Measurements from ENCODE around the gene RPL12.
"Not testable (repeated sequence)": the region's sequence is repeated elsewhere in the genome, so short reads cannot be mapped to it uniquely, and the experiment has no call there.

Gene RPL12

DNA sequence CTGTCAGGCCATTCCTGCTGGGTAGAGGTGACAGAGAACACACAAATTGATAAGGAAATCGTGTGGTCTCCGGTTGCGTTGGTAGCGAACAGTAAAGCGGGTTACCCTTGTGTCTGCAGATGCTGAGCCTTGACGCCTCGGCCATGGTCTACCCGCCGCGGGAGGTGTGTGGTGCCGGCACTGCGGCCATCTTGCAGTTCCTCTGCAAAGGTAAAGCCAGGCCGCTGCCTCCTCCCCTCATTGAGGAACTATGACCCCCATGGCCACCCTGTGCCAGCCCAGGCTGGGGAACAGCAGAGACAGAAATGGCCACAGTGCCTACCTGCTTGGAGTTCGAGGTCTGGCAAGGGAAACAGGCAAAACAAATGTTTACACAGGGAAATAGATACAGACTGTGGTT is 16.4 kb upstream of the RPL12 start:
- DNase-seq (ENCODE audit: low read depth): no peak

DNA sequence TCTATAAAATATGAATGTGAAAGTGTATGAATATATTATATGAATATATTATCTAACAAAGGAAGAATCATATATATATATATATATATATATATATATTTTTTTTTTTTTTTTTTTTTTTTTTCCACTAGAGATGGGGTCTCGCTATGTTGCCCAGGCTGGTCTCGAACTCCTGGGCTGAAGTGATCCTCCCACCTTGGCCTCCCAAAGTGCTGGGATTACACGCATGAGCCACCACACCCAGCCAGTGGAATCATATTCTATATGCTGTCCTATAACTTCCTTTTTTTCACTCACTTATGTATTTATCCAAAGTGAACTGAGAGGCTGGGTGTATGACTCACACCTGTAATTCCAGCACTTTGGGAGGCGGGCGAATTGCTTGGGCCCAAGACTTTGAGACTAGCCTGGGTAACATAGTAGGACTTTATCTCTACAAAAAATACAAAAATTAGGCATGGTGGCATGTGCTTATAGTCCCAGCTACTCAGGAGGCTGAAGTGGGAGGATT is 15.3 kb upstream of the RPL12 start:
- not testable (repeated sequence) for DNase-seq (ENCODE audit: low read depth)

DNA sequence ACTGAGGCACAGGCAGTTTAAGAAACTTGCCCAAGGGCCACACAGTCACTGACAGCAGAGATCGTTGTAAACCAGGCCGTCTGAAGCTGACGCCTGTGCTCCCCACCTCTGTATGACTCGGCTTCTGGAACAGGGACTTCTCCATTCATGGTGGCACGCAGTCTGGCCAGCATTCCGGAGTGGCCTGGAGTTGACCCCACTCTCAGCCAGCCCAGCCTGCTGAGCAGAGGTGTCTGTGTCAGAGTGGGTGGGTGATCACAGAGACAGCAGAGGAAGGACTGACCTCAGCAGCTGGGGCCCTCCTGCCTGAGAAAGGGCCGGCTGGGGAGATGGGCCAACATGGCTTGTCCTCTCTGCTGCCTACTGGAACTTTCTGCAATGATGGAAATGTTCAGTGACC is 12.7 kb upstream of the RPL12 start:
- DNase-seq (ENCODE audit: low read depth): peak; percentile 41

DNA sequence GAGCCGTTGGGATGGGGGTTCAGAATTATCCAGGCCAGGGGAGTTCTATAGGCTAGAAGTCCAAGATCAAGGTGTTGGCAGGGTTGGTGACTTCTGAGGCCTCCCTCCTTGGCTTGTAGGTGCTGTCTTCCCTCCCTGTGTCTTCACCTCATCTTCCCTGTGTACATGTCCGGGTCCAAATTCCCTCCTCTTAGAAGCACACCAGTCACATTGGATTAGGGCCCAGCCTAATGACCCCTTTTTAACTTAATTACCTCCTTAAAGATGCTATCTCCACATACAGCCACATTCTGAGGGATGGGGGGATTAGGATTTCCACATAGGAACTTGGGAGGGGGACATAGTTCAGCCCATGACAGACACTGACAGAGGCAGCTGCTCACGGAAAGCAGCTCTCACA is 12.2 kb upstream of the RPL12 start:
- no peak for DNase-seq (ENCODE audit: low read depth)

DNA sequence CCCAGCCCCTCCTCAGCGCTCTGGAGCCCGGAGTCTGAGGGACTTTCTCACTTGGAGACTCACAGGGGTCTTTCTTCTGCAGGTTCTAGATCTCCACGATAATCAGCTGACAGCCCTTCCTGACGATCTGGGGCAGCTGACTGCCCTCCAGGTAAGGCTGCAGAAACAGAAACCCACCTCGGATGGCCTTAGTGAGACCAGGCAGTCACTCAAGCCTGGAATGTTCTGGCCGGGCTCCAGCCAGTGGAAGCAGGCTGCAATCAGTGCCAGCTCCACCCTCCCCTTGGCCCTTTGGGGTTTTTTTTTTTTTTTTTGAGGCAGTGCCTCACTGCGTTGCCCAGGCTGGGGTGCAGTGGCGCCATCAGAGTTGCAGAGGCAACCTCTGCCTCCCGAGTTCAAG is 7.7 kb upstream of the RPL12 start:
- DNase-seq (ENCODE audit: low read depth): no peak

DNA sequence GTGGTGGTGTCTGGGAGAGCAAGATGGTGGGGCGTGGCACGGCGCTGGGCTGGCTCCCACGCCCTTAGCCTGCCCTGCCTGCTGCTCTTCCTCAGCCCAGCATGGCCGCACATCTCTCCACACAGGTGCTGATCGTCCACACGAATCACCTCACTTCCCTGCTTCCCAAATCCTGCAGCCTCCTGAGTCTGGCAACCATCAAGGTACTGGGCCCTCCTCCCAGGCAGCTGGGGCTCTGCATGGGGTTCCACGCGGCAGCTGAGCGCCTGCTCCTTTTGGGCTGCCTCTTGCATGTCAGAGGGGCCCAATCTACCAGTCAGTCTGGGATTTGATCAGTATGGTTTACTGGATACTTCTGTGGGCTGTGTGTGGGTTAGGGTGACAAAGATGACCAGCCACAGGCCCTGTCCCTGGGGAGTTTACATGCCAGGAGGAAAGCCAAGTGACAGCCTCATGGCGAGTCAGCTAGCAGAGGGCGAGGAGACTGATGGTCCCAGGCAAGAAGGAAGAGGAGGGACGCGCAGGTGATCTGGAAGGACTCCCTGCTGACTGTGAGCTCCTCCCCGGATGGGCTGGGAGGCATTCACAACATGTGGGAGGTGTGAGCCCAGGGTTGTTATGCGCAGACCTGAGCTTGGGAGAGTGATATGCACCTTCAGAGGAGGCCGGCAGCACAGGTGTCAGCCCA is 6.1 kb upstream of the RPL12 start:
- no peak for DNase-seq (ENCODE audit: low read depth)

DNA sequence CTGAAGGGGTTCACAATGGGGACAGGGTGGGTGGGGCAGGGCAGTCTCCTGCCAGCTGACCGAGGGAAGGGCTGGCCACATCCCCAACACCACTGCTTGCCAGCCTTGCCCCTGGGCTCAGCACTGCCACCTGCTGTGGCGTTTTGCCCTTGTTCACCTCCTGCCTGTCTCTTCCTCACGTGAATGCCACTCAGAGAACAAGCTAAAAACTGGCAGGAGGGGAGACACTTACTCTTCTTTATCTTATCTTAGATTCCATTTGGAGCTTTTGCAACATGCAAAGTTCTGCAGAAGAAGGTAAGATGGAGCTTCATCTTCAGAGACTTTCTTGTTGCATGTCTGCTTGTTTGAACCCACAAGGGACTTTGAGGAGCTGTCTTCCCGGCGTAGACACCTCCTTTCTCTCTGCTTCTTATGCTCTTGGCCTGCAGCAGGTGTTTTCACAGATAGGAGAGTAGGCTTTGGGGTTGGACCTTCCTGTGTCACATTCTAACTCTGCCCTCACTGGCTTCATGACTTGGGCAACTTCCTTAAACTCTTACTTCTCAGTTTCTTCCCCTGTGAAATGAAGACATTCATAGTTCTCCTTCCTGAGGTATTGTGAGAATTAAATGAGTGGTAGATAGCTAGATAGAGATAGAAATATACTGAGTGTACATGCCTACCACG is 4.3 kb upstream of the RPL12 start:
- DNase-seq (ENCODE audit: low read depth): no peak

DNA sequence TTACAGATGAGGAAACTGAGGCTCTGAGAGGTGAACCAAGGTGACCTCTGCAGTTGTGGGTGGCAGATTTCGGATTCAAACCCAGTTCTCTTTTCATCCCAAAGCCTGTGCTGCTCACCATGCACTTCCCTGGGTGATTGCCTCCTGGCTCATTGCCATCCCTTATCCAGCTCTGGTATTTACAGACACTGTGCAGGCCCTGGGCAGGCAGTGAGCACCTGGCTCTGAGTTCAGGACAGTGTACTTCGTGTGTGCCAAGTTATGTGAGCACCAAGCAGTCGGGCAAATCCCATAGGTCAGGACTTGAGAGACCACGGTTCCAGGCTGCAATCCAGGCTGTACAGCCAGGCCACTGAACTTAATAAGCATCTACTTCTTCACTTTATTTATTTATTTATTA is 1.5 kb upstream of the RPL12 start:
- no peak for DNase-seq (ENCODE audit: low read depth)

DNA sequence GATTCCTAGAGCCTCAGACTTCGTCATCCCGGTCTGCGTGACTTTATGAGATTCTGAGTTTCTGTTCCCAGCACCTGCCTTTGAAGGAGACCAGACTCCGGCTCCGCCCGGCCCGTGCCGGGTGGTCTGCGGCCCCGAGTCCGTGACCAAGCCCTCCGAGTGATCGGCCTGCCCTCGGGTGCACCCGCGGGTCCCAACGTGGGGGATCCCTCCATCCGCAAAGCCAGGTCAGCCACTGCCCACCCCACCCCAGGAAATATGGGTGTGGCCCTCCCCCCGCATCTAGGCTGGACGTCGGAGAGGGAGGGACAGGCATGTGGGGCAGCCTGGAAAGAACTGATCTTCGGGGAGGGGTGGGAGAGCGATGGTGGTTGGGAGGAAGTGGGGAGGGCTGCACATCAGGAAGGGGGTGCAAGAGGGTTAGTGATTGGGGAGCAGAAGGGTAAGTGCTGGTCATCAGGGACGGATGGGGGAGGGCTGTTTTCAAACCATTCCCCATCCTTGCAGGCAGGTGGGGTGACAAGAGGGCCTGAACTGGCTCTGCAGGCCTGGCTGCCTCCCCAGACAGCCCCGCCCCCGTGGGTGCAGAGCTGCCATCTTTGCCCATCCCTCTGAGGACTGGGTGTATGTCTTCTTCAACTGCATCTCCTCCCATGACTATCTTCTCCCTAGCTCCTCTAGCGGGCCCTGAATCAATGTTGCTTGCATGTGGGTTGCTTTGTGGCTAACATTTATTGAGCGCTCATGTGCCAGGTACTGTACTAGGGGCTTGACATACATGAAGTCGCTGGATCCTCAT is 851 bp upstream of the RPL12 start:
- DNase-seq (ENCODE audit: low read depth): no peak

DNA sequence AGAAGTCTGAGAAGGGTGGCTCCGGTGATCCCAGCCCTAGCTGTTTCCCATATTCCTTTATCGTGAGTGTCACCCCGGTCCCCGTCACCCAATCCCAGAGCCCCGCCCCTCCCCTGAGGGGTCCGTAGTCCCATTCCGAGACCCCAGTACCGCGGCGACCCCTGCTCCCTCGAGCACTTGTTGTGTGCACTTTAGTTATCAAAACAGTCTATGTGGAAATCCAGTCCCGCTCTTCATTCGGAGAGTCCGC is 327 bp upstream of the RPL12 start:
- DNase-seq (ENCODE audit: low read depth): no peak

DNA sequence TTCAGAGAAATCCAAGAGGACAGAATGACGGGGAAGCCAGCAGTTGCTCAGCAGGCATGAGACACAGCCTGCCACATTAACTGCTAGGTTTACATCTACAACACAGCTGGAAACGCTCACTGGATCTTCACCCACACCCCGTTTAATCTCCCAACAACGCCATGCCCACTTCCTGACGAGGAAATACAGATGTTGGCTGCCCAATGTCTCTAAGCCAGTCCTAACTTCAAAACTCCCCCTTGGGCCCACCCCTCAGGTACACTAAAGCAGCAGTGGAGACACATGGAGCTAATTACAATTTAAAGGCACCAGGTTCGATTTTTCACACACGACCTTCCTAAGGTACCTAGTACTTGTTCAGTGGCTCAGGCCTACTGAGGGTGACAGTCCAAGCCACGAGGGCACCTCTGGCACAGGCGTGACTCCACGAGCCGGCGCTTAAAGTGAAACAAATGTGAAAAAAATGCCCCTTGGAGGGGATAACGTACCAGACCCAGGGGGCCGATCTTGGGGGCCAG is 904 bp downstream of the RPL12 start:
- no peak for DNase-seq (ENCODE audit: low read depth)

DNA sequence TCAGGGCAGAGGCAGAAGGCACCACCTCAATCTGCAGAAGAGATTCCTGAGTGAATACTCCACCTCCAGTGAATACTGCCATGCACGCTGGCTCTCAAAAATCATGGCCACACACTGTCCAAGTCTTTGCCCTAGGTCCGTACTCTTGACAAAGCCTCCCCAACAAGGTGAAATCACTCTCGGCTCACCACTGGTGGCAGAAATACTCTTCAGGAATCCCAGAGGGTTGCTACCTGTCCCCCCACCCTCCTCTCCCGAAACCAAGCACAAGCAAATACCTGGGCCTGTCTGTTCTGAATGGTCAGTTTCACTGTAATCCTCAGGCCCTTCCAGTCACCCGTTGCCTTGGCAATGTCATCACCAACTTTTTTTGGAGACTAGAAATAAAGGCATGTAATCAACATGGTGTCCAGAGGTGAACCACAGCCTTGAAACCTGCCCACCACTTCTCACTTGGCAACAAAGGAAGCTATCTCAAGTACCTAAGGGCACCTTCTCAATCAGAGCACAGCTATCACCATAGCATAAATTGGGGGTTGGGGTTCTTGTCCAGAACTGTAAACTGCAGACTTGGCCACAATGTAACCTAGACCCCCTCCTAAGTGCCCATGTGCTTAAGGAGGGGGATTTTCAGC is 1.8 kb downstream of the RPL12 start:
- DNase-seq (ENCODE audit: low read depth): no peak

DNA sequence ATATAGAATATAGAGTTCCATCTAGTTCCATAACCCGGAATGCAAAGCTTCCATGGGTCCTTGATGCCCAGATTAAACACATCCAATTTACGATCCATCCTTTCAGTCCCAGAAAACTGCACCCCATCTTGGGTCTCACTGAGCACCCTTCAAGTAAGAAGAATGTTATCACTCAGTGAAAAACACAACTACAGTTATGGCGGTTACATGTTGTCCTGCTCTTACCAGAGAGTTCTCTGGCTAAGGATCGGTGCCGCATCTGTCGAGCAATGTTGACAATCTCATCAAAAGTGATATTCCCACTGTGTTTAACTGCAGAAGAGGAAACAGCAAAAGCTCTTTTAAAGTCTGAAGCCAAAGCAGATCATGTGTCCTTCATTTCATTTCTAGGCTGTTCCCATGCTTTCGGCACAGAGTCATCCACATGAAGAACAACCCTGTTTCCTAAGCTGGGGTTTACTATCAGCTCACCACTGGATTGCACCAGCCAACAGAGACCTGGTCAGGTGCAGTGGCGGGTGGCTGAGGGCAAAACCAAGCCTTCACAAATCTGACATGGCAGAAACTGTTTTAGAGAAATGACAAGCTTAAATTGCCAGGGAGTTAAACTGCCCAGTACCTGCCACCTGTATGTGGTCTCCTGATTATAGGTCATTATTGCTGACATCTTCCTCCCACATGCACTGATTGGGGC is 2.9 kb downstream of the RPL12 start:
- DNase-seq (ENCODE audit: low read depth): no peak

DNA sequence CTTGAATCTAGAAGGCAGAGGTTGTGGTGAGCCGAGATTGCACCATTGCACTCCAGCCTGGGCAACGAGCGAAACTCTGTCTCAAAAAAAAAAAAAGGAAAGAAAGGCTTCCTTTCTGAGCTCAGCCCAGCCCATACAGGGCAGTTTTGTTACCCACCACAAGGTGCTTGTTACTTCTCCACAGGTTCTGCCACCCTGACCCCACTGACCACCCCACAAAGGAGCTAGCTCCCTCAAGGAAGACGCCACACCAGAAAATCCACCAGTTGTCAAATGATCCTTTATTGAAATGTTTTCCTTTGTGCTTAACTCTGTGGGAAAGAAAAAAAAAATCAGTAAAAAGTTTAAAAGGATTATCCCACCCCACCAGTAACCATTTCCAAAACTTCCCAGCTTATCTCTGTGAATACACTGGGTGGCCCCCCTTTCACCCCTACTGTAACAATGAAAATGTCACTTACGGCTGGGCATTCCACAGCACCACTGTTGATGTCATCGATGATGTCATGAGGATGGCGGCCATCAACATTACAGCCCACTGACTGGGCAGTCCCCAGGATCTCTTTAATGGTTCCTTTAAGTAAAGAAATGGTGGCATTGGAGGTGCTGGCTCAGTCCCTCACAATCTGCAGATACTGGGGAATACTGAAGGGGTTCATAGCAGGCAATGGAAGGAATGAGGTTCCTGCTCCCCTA is 3.6 kb downstream of the RPL12 start:
- DNase-seq (ENCODE audit: low read depth): no peak

DNA sequence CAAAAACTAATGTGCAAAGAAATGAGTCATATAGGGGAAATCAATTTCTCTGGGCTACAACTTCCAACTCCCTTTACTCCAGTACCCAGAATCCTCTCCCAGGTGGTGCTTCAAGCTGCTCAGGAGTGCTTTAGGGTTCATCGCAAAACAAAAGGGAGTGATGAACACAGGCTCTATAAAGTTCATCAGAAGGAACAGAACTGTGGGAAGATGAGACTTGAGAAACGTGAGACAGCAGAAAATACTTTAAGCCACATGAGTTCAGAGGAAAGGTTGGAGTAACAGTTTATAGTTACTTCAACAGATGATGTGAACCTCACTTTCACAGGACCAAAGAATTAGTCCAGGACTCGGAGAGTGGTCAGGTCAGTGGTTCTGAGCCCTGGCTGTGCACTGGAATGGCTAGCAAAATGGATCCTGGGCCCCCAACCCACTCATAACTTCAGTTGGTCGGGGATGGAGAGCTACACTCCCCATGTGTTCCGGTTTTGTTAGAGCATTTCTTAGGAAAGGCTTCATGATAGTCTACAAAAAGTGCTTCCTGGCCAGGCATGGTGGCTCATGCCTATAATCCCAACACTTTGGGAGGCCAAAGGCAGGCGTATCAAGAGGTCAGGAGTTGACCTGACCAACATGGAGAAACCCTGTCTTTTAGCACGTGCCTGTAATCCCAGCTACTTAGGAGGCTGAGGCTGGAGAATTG is 4.3 kb downstream of the RPL12 start:
- DNase-seq (ENCODE audit: low read depth): no peak

DNA sequence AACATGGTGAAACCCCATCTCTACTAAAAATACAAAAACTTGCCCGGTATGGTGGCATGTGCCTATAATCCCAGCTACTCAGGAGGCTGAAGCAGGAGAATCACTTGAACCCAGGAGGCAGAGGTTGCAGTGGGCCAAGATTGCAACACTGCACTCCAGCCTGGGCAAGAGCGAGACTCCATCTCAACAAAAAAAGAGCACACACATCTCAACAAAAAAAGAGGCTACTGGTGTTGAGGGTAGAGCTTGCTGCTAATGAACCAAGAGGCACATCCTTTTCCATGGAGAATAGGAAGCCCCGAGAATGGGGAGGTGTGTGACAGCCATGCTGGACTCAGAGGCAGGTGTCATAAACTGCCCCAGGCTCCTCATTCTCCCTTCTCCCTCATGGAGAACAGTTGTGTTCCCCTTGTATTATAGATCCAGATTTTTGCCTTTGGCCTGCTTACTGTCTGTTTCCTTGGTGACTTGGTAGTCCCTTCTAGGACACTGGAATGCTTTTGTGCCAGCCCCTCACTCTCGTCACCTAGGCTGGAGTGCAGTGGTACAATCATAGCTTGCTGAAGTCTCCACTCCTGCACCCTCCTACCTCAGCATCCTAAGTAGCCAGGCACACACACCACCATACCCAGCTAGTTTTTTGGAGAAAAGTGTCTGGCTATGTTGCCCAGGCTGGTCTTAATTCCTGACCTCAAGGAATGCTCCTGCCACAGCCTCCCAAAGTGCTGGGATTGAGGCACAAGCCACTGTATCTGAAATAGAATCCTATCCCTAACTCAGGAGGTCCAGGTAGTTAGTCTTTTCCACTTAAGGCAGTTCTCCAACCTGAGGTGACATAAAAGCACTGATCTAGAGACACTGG is 5.1 kb downstream of the RPL12 start:
- DNase-seq (ENCODE audit: low read depth): no peak

DNA sequence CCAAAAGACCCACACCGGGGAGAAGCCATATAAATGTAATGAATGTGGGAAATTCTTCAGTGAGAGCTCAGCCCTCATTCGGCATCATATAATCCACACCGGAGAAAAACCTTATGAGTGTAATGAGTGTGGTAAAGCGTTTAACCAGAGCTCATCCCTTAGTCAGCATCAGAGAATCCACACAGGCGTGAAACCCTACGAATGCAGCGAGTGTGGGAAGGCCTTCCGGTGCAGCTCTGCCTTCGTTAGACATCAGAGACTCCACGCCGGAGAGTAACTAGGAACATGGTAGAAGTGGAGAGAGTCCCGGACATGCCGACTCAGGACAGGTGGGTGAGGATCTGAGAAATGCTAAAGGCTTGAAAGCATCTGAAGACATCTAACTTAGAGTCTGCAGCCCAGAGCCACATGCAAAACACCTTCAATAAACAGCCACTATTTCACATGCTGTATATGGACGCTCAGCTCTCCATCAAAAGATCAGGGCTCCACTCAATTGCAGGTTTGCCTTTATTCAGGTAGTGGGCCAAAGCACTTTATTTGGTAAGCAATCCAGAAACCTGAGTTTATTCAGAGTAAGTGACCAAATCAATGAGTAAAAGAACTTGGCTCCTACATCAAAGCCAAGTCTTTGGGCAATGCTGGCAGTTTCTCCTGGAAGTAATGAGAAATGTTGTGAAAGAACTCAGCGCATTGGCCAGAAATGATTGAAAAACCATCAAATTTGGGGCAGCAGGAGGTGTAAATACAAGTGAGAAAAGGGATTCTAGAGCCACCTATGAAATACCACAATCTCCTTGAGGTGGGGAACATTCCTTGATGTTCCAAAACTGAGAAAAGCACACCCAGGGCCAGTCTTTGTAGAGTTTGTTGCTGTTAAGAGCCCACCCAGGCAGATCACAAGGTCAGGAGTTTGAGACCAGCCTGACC is 6.0 kb downstream of the RPL12 start:
- DNase-seq (ENCODE audit: low read depth): no peak

DNA sequence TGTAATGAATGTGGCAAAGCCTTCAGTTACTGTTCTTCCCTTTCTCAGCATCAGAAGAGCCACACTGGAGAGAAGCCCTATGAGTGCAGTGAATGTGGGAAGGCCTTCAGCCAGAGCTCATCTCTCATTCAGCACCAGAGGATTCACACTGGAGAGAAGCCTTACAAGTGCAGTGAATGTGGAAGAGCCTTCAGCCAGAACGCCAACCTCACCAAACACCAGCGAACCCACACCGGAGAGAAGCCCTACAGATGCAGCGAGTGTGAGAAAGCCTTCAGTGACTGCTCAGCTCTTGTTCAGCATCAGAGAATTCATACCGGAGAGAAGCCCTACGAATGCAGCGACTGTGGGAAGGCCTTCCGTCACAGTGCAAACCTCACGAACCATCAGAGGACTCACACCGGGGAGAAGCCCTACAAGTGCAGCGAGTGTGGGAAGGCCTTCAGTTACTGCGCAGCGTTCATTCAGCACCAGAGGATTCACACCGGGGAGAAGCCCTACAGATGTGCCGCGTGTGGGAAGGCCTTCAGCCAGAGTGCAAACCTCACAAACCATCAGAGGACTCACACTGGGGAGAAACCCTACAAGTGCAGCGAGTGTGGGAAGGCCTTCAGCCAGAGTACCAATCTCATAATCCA is 6.8 kb downstream of the RPL12 start:
- DNase-seq (ENCODE audit: low read depth): no peak

Data from non-pigmented ciliary epithelial cell (primary cell).